ENCODE data around the gene MTREX.

GRCh38 chr5:55324006-55324405 is 16.2 kb downstream of the MTREX start:
- no peak for TF ChIP-seq CTCF (IDR thresholded peaks at IDR 0.05 in 8 of 11, conservative IDR thresholded peaks at IDR 0.05 in 3 of 11)
- no peak for TF ChIP-seq POLR2A (IDR thresholded peaks at IDR 0.05)

Measured in spleen (tissue), 7 donors.